ENCODE data around the gene RBP3. TPM values are rescaled to one million over a fixed set of nuclear protein-coding genes. Genes with fewer than 3 reads are reported as not detected.
A peak's percentile ranks its signal among the peaks of the same experiment; 100 is the strongest.

Gene RBP3
- total RNA-seq, 2 experiments from 2014 or later: not detected

DNA sequence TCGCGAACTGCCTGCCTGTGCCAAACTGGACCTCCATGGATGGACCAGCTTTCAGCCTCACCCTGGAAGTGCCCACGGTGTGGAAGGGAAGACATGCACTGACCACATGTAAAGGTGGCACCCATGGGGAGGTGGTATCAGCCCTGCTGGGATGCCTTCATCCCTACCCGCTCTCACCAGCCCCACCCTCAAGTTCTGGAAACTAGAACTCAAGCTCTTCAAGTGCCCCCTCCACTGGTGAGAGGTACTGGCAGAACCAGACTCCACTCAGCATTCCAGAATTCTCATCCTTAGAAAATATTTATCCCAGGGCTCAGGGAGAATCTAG lies 30.0 kb downstream of the RBP3 start:
- DNase-seq (no peak), ATAC-seq (no peak)
- H3K36me3 Mint-ChIP-seq (ENCODE audit: low read depth): no peaks in the 10 kb centered on the region
- H3K9me3 Mint-ChIP-seq: no peaks in the 10 kb centered on the region
- H3K27ac Mint-ChIP-seq: no peak overlapping the region
- TF ChIP-seq, protein P1, sequence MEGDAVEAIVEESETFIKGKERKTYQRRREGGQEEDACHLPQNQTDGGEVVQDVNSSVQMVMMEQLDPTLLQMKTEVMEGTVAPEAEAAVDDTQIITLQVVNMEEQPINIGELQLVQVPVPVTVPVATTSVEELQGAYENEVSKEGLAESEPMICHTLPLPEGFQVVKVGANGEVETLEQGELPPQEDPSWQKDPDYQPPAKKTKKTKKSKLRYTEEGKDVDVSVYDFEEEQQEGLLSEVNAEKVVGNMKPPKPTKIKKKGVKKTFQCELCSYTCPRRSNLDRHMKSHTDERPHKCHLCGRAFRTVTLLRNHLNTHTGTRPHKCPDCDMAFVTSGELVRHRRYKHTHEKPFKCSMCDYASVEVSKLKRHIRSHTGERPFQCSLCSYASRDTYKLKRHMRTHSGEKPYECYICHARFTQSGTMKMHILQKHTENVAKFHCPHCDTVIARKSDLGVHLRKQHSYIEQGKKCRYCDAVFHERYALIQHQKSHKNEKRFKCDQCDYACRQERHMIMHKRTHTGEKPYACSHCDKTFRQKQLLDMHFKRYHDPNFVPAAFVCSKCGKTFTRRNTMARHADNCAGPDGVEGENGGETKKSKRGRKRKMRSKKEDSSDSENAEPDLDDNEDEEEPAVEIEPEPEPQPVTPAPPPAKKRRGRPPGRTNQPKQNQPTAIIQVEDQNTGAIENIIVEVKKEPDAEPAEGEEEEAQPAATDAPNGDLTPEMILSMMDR (IDR thresholded peaks at IDR 0.05): no peak
- peaks cover 6% of the 10 kb centered on the region for H3K4me1 Mint-ChIP-seq (ENCODE audit: low read depth)
- CTCF ChIA-PET: interaction anchor here (3.0 kb wide), 1 partner anchor 16 kb away, joined by 11 read pairs; no protein-coding TSS in a partner anchor
- H3K4me3 Mint-ChIP-seq: no peak overlapping the region
- H3K27me3 Mint-ChIP-seq: peaks cover 44% of the 10 kb centered on the region
- intact Hi-C loops (cut with micrococcal nuclease): no loop called here
- POLR2A ChIA-PET: no interaction called here

DNA sequence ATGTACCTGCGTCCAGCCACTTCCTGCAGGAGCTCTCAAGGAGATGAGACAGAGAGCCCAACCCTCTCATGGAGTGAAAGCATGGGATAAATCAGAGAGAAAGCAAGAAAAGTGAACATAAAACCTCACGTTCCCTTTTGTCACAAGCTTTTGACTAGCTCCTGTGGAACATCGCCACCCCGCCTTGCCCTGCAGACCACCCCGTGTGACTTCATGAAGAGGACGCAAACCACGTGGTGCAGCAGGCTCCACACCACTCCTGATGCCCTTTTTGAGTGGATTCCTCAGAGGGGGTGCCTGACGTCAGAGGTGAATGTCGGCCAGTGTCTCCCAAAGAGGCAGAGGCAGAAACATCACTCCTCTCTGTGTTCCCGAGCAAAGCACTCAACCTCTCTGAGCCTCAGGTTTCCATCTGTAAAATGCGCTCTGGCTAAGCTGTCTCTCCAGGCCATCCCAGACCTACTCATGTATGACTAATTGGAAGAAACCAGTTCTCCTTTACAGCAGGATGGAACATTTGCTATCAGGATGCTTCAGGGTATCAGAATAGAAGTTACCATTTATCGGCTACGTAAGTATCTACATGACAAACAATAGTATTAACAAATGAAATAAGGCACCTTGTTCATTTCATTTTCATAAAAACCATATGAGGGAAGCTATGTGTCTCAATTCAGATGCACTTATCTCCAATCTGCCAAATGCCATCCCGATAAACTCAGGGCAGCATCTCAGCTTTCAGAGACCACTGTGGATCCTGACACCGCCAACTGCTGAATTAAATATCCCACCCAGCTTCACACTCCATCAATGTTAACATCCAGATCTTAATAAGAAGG lies 30.7 kb downstream of the RBP3 start:
- CTCF ChIA-PET: interaction anchor here (3.0 kb wide), 1 partner anchor 17 kb away, joined by 11 read pairs; no protein-coding TSS in a partner anchor
- no peak for DNase-seq
- intact Hi-C loops (cut with micrococcal nuclease): no loop called here
- TF ChIP-seq, protein P1 (IDR thresholded peaks at IDR 0.05): no peak
- Mint-ChIP-seq H3K9me3 (no peaks in the 10 kb centered on the region), H3K36me3 (ENCODE audit: low read depth) (no peaks in the 10 kb centered on the region), H3K4me3 (no peak overlapping the region), H3K27ac (no peak overlapping the region), H3K27me3 (peaks cover 51% of the 10 kb centered on the region), H3K4me1 (ENCODE audit: low read depth) (peaks cover 12% of the 10 kb centered on the region)
- ATAC-seq: no peak
- POLR2A ChIA-PET: no interaction called here

DNA sequence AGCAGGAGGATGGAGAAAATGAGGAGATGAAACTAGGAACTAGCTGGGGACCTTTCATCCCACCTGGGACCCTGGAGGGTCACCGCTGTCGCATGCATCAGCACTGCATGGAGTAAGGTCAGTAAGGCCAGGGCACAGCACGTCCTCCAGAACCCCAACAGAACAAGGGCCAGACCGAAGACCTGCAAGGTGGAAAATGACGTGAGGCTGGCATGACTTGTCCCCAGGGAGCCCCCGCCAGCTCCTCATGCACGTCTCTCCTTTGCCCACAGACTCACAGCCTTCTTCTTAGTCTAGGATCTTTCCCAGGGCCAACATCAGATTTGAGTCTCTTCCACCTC lies 31.3 kb downstream of the RBP3 start:
- Mint-ChIP-seq H3K9me3 (no peaks in the 10 kb centered on the region), H3K36me3 (ENCODE audit: low read depth) (no peaks in the 10 kb centered on the region), H3K4me3 (no peak overlapping the region), H3K27me3 (peaks cover 53% of the 10 kb centered on the region), H3K27ac (no peak overlapping the region), H3K4me1 (ENCODE audit: low read depth) (peaks cover 14% of the 10 kb centered on the region)
- TF ChIP-seq, protein P1 (IDR thresholded peaks at IDR 0.05): no peak
- ATAC-seq: no peak
- ChIA-PET CTCF (interaction anchor here (3.0 kb wide), 1 partner anchor 17 kb away, joined by 11 read pairs; no protein-coding TSS in a partner anchor), POLR2A (interaction anchor here (1.4 kb wide), 1 partner anchor 1096 kb away, joined by 6 read pairs; no protein-coding TSS in a partner anchor)
- DNase-seq: no peak
- intact Hi-C loops (cut with micrococcal nuclease): no loop called here

DNA sequence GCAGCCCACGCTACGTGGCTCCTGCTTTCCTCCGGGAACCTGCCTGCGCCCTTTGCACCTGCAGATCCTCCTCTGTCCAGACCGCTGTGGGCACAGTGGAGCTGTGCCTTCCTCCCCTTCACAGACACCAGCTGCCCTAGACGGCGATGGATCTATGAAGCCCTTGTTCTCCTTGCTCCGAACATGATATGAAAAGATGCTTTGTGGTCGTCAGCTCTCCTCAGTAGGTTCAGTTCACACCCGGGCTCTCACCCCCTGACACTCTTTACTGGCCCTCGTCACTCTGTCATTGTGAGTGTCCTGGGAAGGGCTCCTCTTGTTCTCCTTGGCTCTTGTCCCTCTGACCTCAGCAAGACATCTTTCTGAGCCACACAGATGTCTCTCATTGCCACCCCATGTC lies 31.7 kb downstream of the RBP3 start:
- Mint-ChIP-seq H3K27me3 (peaks cover 56% of the 10 kb centered on the region), H3K4me3 (no peak overlapping the region), H3K9me3 (no peaks in the 10 kb centered on the region), H3K27ac (no peak overlapping the region), H3K36me3 (ENCODE audit: low read depth) (no peaks in the 10 kb centered on the region), H3K4me1 (ENCODE audit: low read depth) (peaks cover 16% of the 10 kb centered on the region)
- TF ChIP-seq, protein P1 (IDR thresholded peaks at IDR 0.05): no peak
- peak; percentile 31 for ATAC-seq
- CTCF ChIA-PET: interaction anchor here (1.6 kb wide), 1 partner anchor 1097 kb away, joined by 5 read pairs; no protein-coding TSS in a partner anchor
- intact Hi-C loops (cut with micrococcal nuclease): no loop called here
- DNase-seq: no peak
- POLR2A ChIA-PET: interaction anchor here (1.4 kb wide), 1 partner anchor 1096 kb away, joined by 6 read pairs; no protein-coding TSS in a partner anchor

All from activated CD8-positive, alpha-beta T cell treated with anti-CD3 and anti-CD28 coated beads for 36 hours (primary cell).